Esophagus squamous epithelium (tissue), 4 donors: Measurements from ENCODE around the gene MXRA5.

Source experiments
- CTCF ChIP-seq, 6 experiments: fragments of 450-650 bp in 4 of 6; fragments of 200-600 bp in 2 of 6; sonication (generic) in 2 of 6; IDR thresholded peaks; one replicate each; pipeline ENCODE4 v1.5.1; 2016 to 2019; ENCODE audit warnings: antibody characterized with exemption in 6 of 6, mild to moderate bottlenecking in 4 of 6, moderate library complexity in 4 of 6
- POLR2A ChIP-seq, 4 donors: fragments of 450-650 bp; IDR thresholded peaks; one replicate each; pipeline ENCODE4 v1.6.1; 2017; ENCODE audit warnings: antibody characterized with exemption in 4 of 4, mild to moderate bottlenecking in 4 of 4, moderate library complexity in 3 of 4

DNA sequence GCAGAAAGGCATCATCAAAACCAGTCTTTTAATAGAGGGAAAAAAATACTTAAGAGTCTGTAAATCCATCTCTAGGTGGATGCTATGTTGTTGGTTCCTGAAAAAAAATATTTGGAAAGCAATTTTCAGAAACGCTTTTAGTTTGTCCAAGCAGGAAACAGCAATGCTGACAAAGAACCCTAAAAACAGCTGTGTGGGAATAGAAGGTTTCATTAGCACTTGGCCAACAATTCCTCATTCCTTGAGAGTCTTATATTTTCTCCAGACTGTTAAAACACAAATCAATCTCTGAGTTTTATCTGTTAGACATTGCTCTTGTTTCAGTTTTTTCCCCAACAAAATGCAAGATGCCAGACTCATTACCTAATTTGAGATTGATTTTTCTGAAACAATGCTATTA, 6.4 kb downstream of the MXRA5 start:
- TF ChIP-seq CTCF (IDR thresholded peaks at IDR 0.05), result no peak
- TF ChIP-seq POLR2A (IDR thresholded peaks at IDR 0.05), result no peak
